ENCODE results near the gene NUDT7.

NUDT7 gene

DNA sequence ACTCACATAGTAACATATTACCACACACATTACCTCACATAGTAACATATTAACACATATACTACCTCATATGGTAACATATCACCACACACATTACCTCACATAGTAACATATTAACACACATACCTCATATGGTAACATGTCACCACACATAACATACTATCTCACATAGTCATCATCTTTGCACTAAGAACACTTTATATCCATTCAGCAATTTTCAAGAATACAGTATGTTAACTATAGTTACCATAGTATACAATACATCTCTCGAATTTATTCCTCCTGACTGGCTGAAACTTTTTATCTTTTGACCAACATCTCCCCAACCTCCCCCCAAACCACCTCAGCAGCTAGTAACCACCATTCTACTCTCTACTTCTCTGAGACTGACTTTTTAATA is 7.6 kb downstream of the NUDT7 start:
- Histone ChIP-seq H3K27ac (ENCODE audit: low read depth, low read length) (no peak overlapping the region), H3K4me1 (ENCODE audit: control insufficient read depth, low read length) (no peaks in the 10 kb centered on the region)

DNA sequence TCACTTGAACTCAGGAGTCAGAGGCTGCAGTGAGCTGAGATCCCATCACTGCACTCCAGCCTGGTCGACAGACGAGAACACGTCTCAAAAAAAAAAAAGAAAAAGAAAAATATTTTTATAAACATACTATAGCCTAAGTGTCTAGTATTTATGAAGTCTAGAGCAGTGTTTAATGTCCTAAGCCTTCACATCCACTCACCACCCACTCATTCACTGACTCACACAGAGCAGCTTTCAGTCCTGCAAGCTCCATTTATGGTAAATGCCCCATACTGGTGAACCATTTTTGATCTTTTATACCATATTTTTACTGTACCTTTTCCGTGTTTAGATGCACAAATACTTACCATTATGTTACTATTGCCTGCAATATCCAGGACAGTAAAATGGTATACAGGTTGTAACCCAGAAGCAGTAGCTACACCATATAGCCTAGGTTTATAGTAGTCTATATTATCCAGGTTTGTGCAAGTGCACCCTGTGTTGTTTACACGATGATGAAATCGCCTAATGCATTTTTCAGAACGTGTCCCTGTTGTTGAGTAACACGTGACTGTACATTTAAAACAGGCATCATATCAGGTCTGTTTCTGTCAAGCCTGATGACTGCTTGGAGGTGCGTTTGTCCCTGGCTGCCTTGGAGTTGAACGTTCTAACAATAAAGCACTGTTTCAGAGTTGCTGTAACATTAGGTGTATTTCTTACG is 10.1 kb downstream of the NUDT7 start:
- H3K4me3 ChIP-seq (ENCODE audit: low read length) = no peak overlapping the region
- no peaks in the 10 kb centered on the region for H3K36me3 ChIP-seq (ENCODE audit: control insufficient read depth, low read length)
- no peaks in the 10 kb centered on the region for H3K27me3 ChIP-seq (ENCODE audit: control insufficient read depth, low read length)
- no peaks in the 10 kb centered on the region for H3K9me3 ChIP-seq (ENCODE audit: control insufficient read depth, insufficient read depth, low read length)
- H3F3A ChIP-seq (ENCODE audit: control insufficient read depth, insufficient read depth) = no peaks in the 10 kb centered on the region
- H3K79me2 ChIP-seq (ENCODE audit: control insufficient read depth, low read length) = no peaks in the 10 kb centered on the region
- no peak overlapping the region for H3K4me2 ChIP-seq (ENCODE audit: low read length)
- no peaks in the 10 kb centered on the region for H4K20me1 ChIP-seq (ENCODE audit: control insufficient read depth, insufficient read depth, low read depth, low read length)
- TF ChIP-seq EZH2phosphoT487 (IDR thresholded peaks at IDR 0.05; ENCODE audit: borderline replicate concordance, low read length) = no peak
- TF ChIP-seq, protein P1, sequence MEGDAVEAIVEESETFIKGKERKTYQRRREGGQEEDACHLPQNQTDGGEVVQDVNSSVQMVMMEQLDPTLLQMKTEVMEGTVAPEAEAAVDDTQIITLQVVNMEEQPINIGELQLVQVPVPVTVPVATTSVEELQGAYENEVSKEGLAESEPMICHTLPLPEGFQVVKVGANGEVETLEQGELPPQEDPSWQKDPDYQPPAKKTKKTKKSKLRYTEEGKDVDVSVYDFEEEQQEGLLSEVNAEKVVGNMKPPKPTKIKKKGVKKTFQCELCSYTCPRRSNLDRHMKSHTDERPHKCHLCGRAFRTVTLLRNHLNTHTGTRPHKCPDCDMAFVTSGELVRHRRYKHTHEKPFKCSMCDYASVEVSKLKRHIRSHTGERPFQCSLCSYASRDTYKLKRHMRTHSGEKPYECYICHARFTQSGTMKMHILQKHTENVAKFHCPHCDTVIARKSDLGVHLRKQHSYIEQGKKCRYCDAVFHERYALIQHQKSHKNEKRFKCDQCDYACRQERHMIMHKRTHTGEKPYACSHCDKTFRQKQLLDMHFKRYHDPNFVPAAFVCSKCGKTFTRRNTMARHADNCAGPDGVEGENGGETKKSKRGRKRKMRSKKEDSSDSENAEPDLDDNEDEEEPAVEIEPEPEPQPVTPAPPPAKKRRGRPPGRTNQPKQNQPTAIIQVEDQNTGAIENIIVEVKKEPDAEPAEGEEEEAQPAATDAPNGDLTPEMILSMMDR (IDR thresholded peaks at IDR 0.05; ENCODE audit: low read depth, low read length, poor library complexity, severe bottlenecking) = no peak
- no peak overlapping the region for H3K27ac ChIP-seq (ENCODE audit: low read depth, low read length)
- no peaks in the 10 kb centered on the region for H3K9me2 ChIP-seq (replicated peaks; ENCODE audit: control insufficient read depth, low read length)
- H3K4me1 ChIP-seq (ENCODE audit: control insufficient read depth, low read length) = no peaks in the 10 kb centered on the region

More for the DNA sequence above, 7.6 kb downstream of the NUDT7 start:
- H4K20me1 ChIP-seq (ENCODE audit: control insufficient read depth, insufficient read depth, low read depth, low read length) = no peaks in the 10 kb centered on the region
- no peak for TF ChIP-seq EZH2phosphoT487 (IDR thresholded peaks at IDR 0.05; ENCODE audit: borderline replicate concordance, low read length)
- TF ChIP-seq, protein P1 (IDR thresholded peaks at IDR 0.05; ENCODE audit: low read depth, low read length, poor library complexity, severe bottlenecking) = no peak
- no peaks in the 10 kb centered on the region for H3K27me3 ChIP-seq (ENCODE audit: control insufficient read depth, low read length)
- no peaks in the 10 kb centered on the region for H3K9me2 ChIP-seq (replicated peaks; ENCODE audit: control insufficient read depth, low read length)
- H3F3A ChIP-seq (ENCODE audit: control insufficient read depth, insufficient read depth) = no peaks in the 10 kb centered on the region
- H3K36me3 ChIP-seq (ENCODE audit: control insufficient read depth, low read length) = no peaks in the 10 kb centered on the region
- no peak overlapping the region for H3K4me3 ChIP-seq (ENCODE audit: low read length)
- H3K4me2 ChIP-seq (ENCODE audit: low read length) = no peak overlapping the region
- H3K9me3 ChIP-seq (ENCODE audit: control insufficient read depth, insufficient read depth, low read length) = no peaks in the 10 kb centered on the region
- H3K79me2 ChIP-seq (ENCODE audit: control insufficient read depth, low read length) = no peaks in the 10 kb centered on the region

DNA sequence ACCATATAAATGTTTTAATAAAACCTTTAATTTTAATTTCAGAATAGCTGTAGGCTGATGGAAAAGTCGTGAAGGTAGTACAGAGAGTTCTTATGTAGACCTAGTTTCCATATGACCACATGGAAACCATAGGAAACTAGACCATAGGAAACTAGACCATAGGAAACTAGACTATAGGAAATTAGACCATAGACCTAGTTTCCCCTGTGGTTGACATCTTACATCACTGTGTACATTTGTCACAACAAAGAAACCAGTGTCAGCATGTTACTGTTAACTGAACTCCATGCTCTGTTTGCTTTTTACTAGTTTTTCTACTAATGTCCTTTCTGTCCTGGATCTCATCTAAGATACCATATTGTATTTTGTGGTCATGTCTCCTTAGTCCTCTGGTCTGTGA is 14.6 kb downstream of the NUDT7 start:
- no peak for TF ChIP-seq EZH2phosphoT487 (IDR thresholded peaks at IDR 0.05; ENCODE audit: borderline replicate concordance, low read length)

DNA sequence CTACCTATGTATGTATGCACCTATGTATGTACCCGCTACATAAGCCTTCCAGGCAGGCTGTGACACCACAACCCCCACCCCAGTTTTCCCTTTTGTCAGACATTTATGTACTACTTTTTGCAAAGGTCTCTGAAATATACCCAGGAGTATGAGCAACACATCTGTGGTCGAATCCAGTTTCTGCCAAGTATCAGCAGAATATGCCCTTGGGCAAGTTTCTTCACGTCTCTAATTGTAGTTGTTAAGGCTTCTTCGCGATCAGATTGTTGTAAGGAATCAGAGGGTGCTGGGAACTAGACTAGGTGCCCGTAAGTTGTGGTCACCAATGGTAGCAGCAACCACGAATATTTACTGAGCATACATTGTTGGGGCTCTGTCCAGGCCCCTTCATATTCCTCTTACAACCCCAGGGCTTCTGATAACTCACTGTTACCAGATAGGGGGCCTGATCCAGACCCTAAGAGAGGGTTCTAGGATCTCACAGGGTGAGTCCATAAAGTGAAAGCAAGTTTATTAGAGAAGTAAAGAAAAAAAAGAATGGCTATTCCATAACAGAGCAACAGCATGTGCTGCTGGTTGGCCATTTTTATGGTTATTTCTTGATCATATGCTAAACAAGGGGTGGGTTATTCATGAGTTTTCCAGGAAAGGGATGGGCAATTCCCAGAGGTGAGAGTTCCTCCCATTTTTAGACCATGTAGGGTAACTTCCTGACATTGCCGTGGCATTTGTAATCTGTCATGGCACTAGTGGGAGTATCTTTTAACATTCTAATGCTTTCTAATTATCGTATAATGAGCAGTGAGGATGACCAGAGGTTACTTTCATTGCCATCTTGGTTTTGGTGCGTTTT is 16.6 kb downstream of the NUDT7 start:
- Histone ChIP-seq H3K4me3 (ENCODE audit: low read length) (no peak overlapping the region), H3K9me3 (ENCODE audit: control insufficient read depth, insufficient read depth, low read length) (no peaks in the 10 kb centered on the region), H3K36me3 (ENCODE audit: control insufficient read depth, low read length) (no peaks in the 10 kb centered on the region), H3K27ac (ENCODE audit: low read depth, low read length) (no peak overlapping the region), H3K4me2 (ENCODE audit: low read length) (no peak overlapping the region), H3F3A (ENCODE audit: control insufficient read depth, insufficient read depth) (no peaks in the 10 kb centered on the region), H3K79me2 (ENCODE audit: control insufficient read depth, low read length) (no peaks in the 10 kb centered on the region), H3K9me2 (replicated peaks; ENCODE audit: control insufficient read depth, low read length) (no peaks in the 10 kb centered on the region), H3K4me1 (ENCODE audit: control insufficient read depth, low read length) (no peaks in the 10 kb centered on the region), H3K27me3 (ENCODE audit: control insufficient read depth, low read length) (no peaks in the 10 kb centered on the region), H4K20me1 (ENCODE audit: control insufficient read depth, insufficient read depth, low read depth, low read length) (no peaks in the 10 kb centered on the region)
- TF ChIP-seq EZH2phosphoT487 (IDR thresholded peaks at IDR 0.05; ENCODE audit: borderline replicate concordance, low read length) = no peak
- TF ChIP-seq, protein P1 (IDR thresholded peaks at IDR 0.05; ENCODE audit: low read depth, low read length, poor library complexity, severe bottlenecking) = no peak

More for the DNA sequence above, 14.6 kb downstream of the NUDT7 start:
- Histone ChIP-seq H3K4me1 (ENCODE audit: control insufficient read depth, low read length) (no peaks in the 10 kb centered on the region), H3K9me3 (ENCODE audit: control insufficient read depth, insufficient read depth, low read length) (no peaks in the 10 kb centered on the region), H3K27ac (ENCODE audit: low read depth, low read length) (no peak overlapping the region), H3K9me2 (replicated peaks; ENCODE audit: control insufficient read depth, low read length) (no peaks in the 10 kb centered on the region), H3K27me3 (ENCODE audit: control insufficient read depth, low read length) (no peaks in the 10 kb centered on the region), H3K4me2 (ENCODE audit: low read length) (no peak overlapping the region), H3K79me2 (ENCODE audit: control insufficient read depth, low read length) (no peaks in the 10 kb centered on the region), H4K20me1 (ENCODE audit: control insufficient read depth, insufficient read depth, low read depth, low read length) (no peaks in the 10 kb centered on the region), H3K36me3 (ENCODE audit: control insufficient read depth, low read length) (no peaks in the 10 kb centered on the region), H3F3A (ENCODE audit: control insufficient read depth, insufficient read depth) (no peaks in the 10 kb centered on the region), H3K4me3 (ENCODE audit: low read length) (no peak overlapping the region)

Data from DOHH2 (cell line).